Immature natural killer cell (primary cell): ENCODE data around the gene KRTAP5-2. TPM values are rescaled to one million over a fixed set of nuclear protein-coding genes. Genes with fewer than 3 reads are reported as not detected.
"Not testable (repeated sequence)": the region's sequence is repeated elsewhere in the genome, so short reads cannot be mapped to it uniquely, and the experiment has no call there.

Experiments used
- DNase-seq, 3 donors: peaks; one replicate each; pipeline ENCODE4 v3.0.0; 2022; ENCODE audit warnings: mixed read lengths in 1 of 3
- H3K27ac Mint-ChIP-seq, 6 donors: one replicate each; pipeline ENCODE4 v1.8.0; 2020; ENCODE audit warnings: mixed read lengths in 6 of 6, mild to moderate bottlenecking in 5 of 6, inconsistent platforms in 4 of 6, moderate library complexity in 3 of 6
- H3K27me3 Mint-ChIP-seq, 3 donors: one replicate each; pipeline ENCODE4 v1.8.0; 2020 to 2021; ENCODE audit warnings: low read depth in 3 of 3, mild to moderate bottlenecking in 3 of 3, mixed read lengths in 3 of 3, moderate library complexity in 3 of 3, inconsistent platforms in 1 of 3
- H3K36me3 Mint-ChIP-seq, 3 donors: one replicate each; pipeline ENCODE4 v1.8.0; 2020; ENCODE audit warnings: mixed read lengths in 3 of 3, inconsistent platforms in 2 of 3, mild to moderate bottlenecking in 2 of 3
- H3K4me1 Mint-ChIP-seq, 2 donors: one replicate each; pipeline ENCODE4 v1.8.0; 2020; ENCODE audit warnings: inconsistent platforms in 2 of 2, mild to moderate bottlenecking in 2 of 2, mixed read lengths in 2 of 2, moderate library complexity in 1 of 2
- H3K4me3 Mint-ChIP-seq, 5 donors: one replicate each; pipeline ENCODE4 v1.8.0; 2020; ENCODE audit warnings: mild to moderate bottlenecking in 5 of 5, mixed read lengths in 5 of 5, inconsistent platforms in 3 of 5, moderate library complexity in 3 of 5
- H3K9me3 Mint-ChIP-seq, 6 donors: one replicate each; pipeline ENCODE4 v1.8.0; 2020; ENCODE audit warnings: mild to moderate bottlenecking in 6 of 6, mixed read lengths in 6 of 6, inconsistent platforms in 4 of 6, moderate library complexity in 3 of 6
- polyA plus RNA-seq, 3 donors: library from polyadenylated mRNA; unstranded; fragments of 300-500 nt; fragmentation: Illumina TruSeq; gene quantifications; one replicate each; pipeline ENCODE4 v1.2.3, GENCODE V29; 2021

The KRTAP5-2 gene
- polyA plus RNA-seq, 3 donors from 2014 or later, result not detected

- H3K27me3 Mint-ChIP-seq, result peaks cover 1 to 13% (median 11%) of the 10 kb centered on the region in 3 donors
- not testable (repeated sequence) for DNase-seq, H3K36me3 Mint-ChIP-seq, H3K4me3 Mint-ChIP-seq, H3K9me3 Mint-ChIP-seq, H3K27ac Mint-ChIP-seq, H3K4me1 Mint-ChIP-seq
These were observed 2.0 kb downstream of the KRTAP5-2 start for GRCh38 chr11:1595994-1596575.

- Mint-ChIP-seq H3K9me3 (peaks cover 0 to 2% (median 0%) of the 10 kb centered on the region in 6 donors), H3K27me3 (peaks cover 0 to 11% (median 10%) of the 10 kb centered on the region in 3 donors), H3K27ac (peak overlapping the region in 1 of 6 donors; percentile 1), H3K36me3 (peaks cover 0 to 5% (median 5%) of the 10 kb centered on the region in 3 donors), H3K4me3 (no peak overlapping the region), H3K4me1 (peaks cover 23 to 25% of the 10 kb centered on the region in 2 donors)
- DNase-seq, result no peak
These were observed 5.5 kb downstream of the KRTAP5-2 start for GRCh38 chr11:1592628-1593027.

- no peak for DNase-seq
- Mint-ChIP-seq H3K36me3 (peaks cover 0 to 5% (median 5%) of the 10 kb centered on the region in 3 donors), H3K27me3 (peaks cover under 1 to 5% (median 4%) of the 10 kb centered on the region in 3 donors), H3K4me3 (peak overlapping the region in 3 of 5 donors; percentile 35 to 59 (median 46)), H3K27ac (peak overlapping the region in 4 of 6 donors; percentile 36 to 76 (median 58)), H3K4me1 (peaks cover 25 to 30% of the 10 kb centered on the region in 2 donors), H3K9me3 (peaks cover 0 to 2% (median 0%) of the 10 kb centered on the region in 6 donors)
These were observed 8.1 kb downstream of the KRTAP5-2 start for GRCh38 chr11:1589996-1590395.

- Mint-ChIP-seq H3K4me1 (peaks cover 31 to 35% of the 10 kb centered on the region in 2 donors), H3K27ac (peak overlapping the region; percentile 78 to 89 (median 86)), H3K4me3 (peak overlapping the region; percentile 73 to 90 (median 79))
- not testable (repeated sequence) for H3K9me3 Mint-ChIP-seq, H3K36me3 Mint-ChIP-seq, H3K27me3 Mint-ChIP-seq
- peak in 1 of 3 donors; percentile 25 for DNase-seq
These were observed 8.7 kb downstream of the KRTAP5-2 start for GRCh38 chr11:1589191-1589963.

- no peak for DNase-seq
- Mint-ChIP-seq H3K27ac (no peak overlapping the region), H3K27me3 (peaks cover 3 to 9% (median 6%) of the 10 kb centered on the region in 3 donors), H3K36me3 (peaks cover 0 to 5% (median 5%) of the 10 kb centered on the region in 3 donors), H3K9me3 (peaks cover 0 to 2% (median 0%) of the 10 kb centered on the region in 6 donors), H3K4me3 (no peak overlapping the region), H3K4me1 (peaks cover 37 to 39% of the 10 kb centered on the region in 2 donors)
These were observed 11.4 kb downstream of the KRTAP5-2 start for GRCh38 chr11:1586699-1587098.

GRCh38 chr11:1584661-1585370, 13.3 kb downstream of the KRTAP5-2 start, which contains the start of gene KRTAP5-1:
Gene KRTAP5-1 (minus strand): TSS chr11:1585283. CDS start chr11:1585249, 34 bp downstream.
- H3K36me3 Mint-ChIP-seq, H3K27me3 Mint-ChIP-seq, H3K27ac Mint-ChIP-seq, DNase-seq, H3K9me3 Mint-ChIP-seq: not testable (repeated sequence)
- peaks cover 31 to 34% of the 10 kb centered on the region in 2 donors for H3K4me1 Mint-ChIP-seq
- peak within 1 kb of the TSS in 1 of 5 donors; percentile 23 for H3K4me3 Mint-ChIP-seq

- not testable (repeated sequence) for H3K27ac Mint-ChIP-seq, H3K9me3 Mint-ChIP-seq, H3K4me3 Mint-ChIP-seq, DNase-seq, H3K36me3 Mint-ChIP-seq
- Mint-ChIP-seq H3K4me1 (peaks cover 14 to 18% of the 10 kb centered on the region in 2 donors), H3K27me3 (peaks cover 3 to 14% (median 6%) of the 10 kb centered on the region in 3 donors)
These were observed 15.2 kb downstream of the KRTAP5-2 start for GRCh38 chr11:1582909-1583308.

- Mint-ChIP-seq H3K27ac (no peak overlapping the region), H3K36me3 (peaks cover 0 to 6% (median 0%) of the 10 kb centered on the region in 3 donors), H3K9me3 (peaks cover 0 to 5% (median 1%) of the 10 kb centered on the region in 6 donors), H3K4me1 (peaks cover 12 to 16% of the 10 kb centered on the region in 2 donors), H3K4me3 (no peak overlapping the region), H3K27me3 (peaks cover 3 to 14% (median 6%) of the 10 kb centered on the region in 3 donors)
- DNase-seq, result no peak
These were observed 16.1 kb downstream of the KRTAP5-2 start for GRCh38 chr11:1581976-1582375.

GRCh38 chr11:1576825-1577224, 21.3 kb downstream of the KRTAP5-2 start:
- Mint-ChIP-seq H3K27ac (peak overlapping the region in 1 of 6 donors; percentile 40), H3K9me3 (peaks cover 0 to 5% (median 1%) of the 10 kb centered on the region in 6 donors), H3K36me3 (peaks cover 0 to 6% (median 0%) of the 10 kb centered on the region in 3 donors), H3K27me3 (peaks cover 10 to 16% (median 10%) of the 10 kb centered on the region in 3 donors), H3K4me1 (peaks cover 5 to 8% of the 10 kb centered on the region in 2 donors), H3K4me3 (peak overlapping the region in 3 of 5 donors; percentile 18 to 51 (median 26))
- DNase-seq, result no peak

GRCh38 chr11:1575756-1576155, 22.3 kb downstream of the KRTAP5-2 start:
- Mint-ChIP-seq H3K4me1 (peaks cover 5 to 10% of the 10 kb centered on the region in 2 donors), H3K4me3 (peak overlapping the region in 3 of 5 donors; percentile 39 to 61 (median 50)), H3K27me3 (peaks cover 10 to 16% (median 12%) of the 10 kb centered on the region in 3 donors)
- not testable (repeated sequence) for H3K9me3 Mint-ChIP-seq, H3K36me3 Mint-ChIP-seq, DNase-seq, H3K27ac Mint-ChIP-seq

GRCh38 chr11:1574933-1575242, 23.2 kb downstream of the KRTAP5-2 start:
- Mint-ChIP-seq H3K4me3 (peak overlapping the region; percentile 27 to 61 (median 50)), H3K4me1 (peaks cover 5 to 18% of the 10 kb centered on the region in 2 donors), H3K27ac (peak overlapping the region in 2 of 6 donors; percentile 16 to 45), H3K36me3 (peaks cover 0 to 6% (median 0%) of the 10 kb centered on the region in 3 donors), H3K27me3 (peaks cover 10 to 24% (median 14%) of the 10 kb centered on the region in 3 donors), H3K9me3 (peaks cover 0 to 5% (median 1%) of the 10 kb centered on the region in 6 donors)
- no peak for DNase-seq

GRCh38 chr11:1574238-1574932, 23.7 kb downstream of the KRTAP5-2 start:
- H3K9me3 Mint-ChIP-seq, result peaks cover 0 to 5% (median 1%) of the 10 kb centered on the region in 6 donors
- H3K27me3 Mint-ChIP-seq, result peaks cover 11 to 29% (median 19%) of the 10 kb centered on the region in 3 donors
- H3K27ac Mint-ChIP-seq, result peak overlapping the region; percentile 60 to 93 (median 88)
- H3K4me1 Mint-ChIP-seq, result peaks cover 5 to 21% of the 10 kb centered on the region in 2 donors
- DNase-seq, result peak; percentile 63 to 69 (median 64)
- H3K36me3 Mint-ChIP-seq, result peaks cover 0 to 6% (median 0%) of the 10 kb centered on the region in 3 donors
- peak overlapping the region; percentile 50 to 77 (median 76) for H3K4me3 Mint-ChIP-seq

- H3K27me3 Mint-ChIP-seq, result peaks cover 16 to 34% (median 18%) of the 10 kb centered on the region in 3 donors
- peak overlapping the region; percentile 40 to 77 (median 76) for H3K4me3 Mint-ChIP-seq
- DNase-seq, result peak in 1 of 3 donors; percentile 21
These were observed 24.2 kb downstream of the KRTAP5-2 start for GRCh38 chr11:1573903-1574237.

More at GRCh38 chr11:1573903-1574237, 24.2 kb downstream of the KRTAP5-2 start:
- Mint-ChIP-seq H3K36me3 (peaks cover 0 to 2% (median 0%) of the 10 kb centered on the region in 3 donors), H3K27ac (peak overlapping the region; percentile 60 to 93 (median 88)), H3K4me1 (peaks cover 5 to 25% of the 10 kb centered on the region in 2 donors), H3K9me3 (peaks cover 0 to 4% (median under 1%) of the 10 kb centered on the region in 6 donors)
